SU-DHL-6 (cell line): ENCODE data around the gene SYK.

Experiments
- H2AFZ ChIP-seq: fragments of 200-600 bp; sonication (generic); 2 replicates; pipeline ENCODE4 v1.6.1; 2014; ENCODE audit warnings: low read depth, mild to moderate bottlenecking, moderate library complexity, mixed read lengths, antibody characterized with exemption, low read length; ENCODE audit not compliant: severe bottlenecking
- H3F3A ChIP-seq: fragments of 200-600 bp; shearing (Covaris generic); 2 replicates; pipeline ENCODE4 v1.6.0; 2016; ENCODE audit warnings: antibody characterized with exemption, mild to moderate bottlenecking; ENCODE audit not compliant: insufficient read depth
- H3K27ac ChIP-seq: fragments of 200-600 bp; sonication (generic); 2 replicates; pipeline ENCODE4 v1.5.1; 2016; ENCODE audit warnings: low read depth, mild to moderate bottlenecking, low read length, moderate library complexity, mixed read lengths
- H3K27me3 ChIP-seq: fragments of 200-600 bp; sonication (generic), shearing (Covaris generic); 2 replicates; pipeline ENCODE4 v1.6.0; 2014; ENCODE audit warnings: mild to moderate bottlenecking, low read length
- H3K36me3 ChIP-seq: fragments of 200-600 bp; sonication (generic); 2 replicates; pipeline ENCODE4 v1.6.1; 2014; ENCODE audit warnings: mild to moderate bottlenecking, low read length, mixed read lengths
- H3K4me2 ChIP-seq: fragments of 300-600, 200-600 bp; shearing (Covaris generic), sonication (generic); 2 replicates; pipeline ENCODE4 v1.6.0; 2014; ENCODE audit warnings: low read length, low read depth, mild to moderate bottlenecking; ENCODE audit not compliant: poor library complexity, severe bottlenecking
- H3K4me3 ChIP-seq: fragments of 200-600 bp; sonication (generic); 2 replicates; pipeline ENCODE4 v1.5.1; 2014; ENCODE audit warnings: antibody characterized with exemption, low read length, mild to moderate bottlenecking, mixed read lengths; ENCODE audit not compliant: insufficient read depth, poor library complexity, severe bottlenecking
- H3K79me2 ChIP-seq: fragments of 200-600 bp; sonication (generic); 2 replicates; pipeline ENCODE4 v1.6.1; 2014; ENCODE audit warnings: mild to moderate bottlenecking, low read length, moderate library complexity; ENCODE audit not compliant: insufficient read depth
- H3K9ac ChIP-seq: fragments of 200-600 bp; sonication (generic); 2 replicates; pipeline ENCODE4 v1.7.0; 2014; ENCODE audit warnings: mild to moderate bottlenecking, low read length
- H3K9me2 ChIP-seq: fragments of 200-600 bp; sonication (generic); replicated peaks from 2 replicates; pipeline ENCODE4 v1.6.1; 2014; ENCODE audit warnings: low read length; ENCODE audit not compliant: insufficient read depth
- H3K9me3 ChIP-seq: fragments of 200-600 bp; sonication (generic); 2 replicates; pipeline ENCODE4 v1.6.1; 2014; ENCODE audit warnings: low read length, mixed read lengths; ENCODE audit not compliant: insufficient read depth
- H4K20me1 ChIP-seq: fragments of 200-600 bp; sonication (generic); 2 replicates; pipeline ENCODE4 v1.6.1; 2014; ENCODE audit warnings: low read depth, mild to moderate bottlenecking, antibody characterized with exemption, low read length, moderate library complexity, mixed read lengths
- EZH2phosphoT487 ChIP-seq: fragments of 200-600 bp; sonication (generic), shearing (Covaris generic); conservative IDR thresholded peaks from 2 replicates; pipeline ENCODE4 v1.6.1; 2018; ENCODE audit warnings: mild to moderate bottlenecking, antibody characterized with exemption, low read length, moderate library complexity, mixed read lengths
- TF ChIP-seq, protein P1 (sequence below): fragments of 200-600 bp; sonication (generic); IDR thresholded peaks from one replicate; pipeline ENCODE4 v1.5.1; 2017; ENCODE audit warnings: antibody characterized with exemption, mild to moderate bottlenecking, low read length, moderate library complexity; ENCODE audit not compliant: insufficient read depth, poor library complexity, severe bottlenecking

SYK gene

DNA sequence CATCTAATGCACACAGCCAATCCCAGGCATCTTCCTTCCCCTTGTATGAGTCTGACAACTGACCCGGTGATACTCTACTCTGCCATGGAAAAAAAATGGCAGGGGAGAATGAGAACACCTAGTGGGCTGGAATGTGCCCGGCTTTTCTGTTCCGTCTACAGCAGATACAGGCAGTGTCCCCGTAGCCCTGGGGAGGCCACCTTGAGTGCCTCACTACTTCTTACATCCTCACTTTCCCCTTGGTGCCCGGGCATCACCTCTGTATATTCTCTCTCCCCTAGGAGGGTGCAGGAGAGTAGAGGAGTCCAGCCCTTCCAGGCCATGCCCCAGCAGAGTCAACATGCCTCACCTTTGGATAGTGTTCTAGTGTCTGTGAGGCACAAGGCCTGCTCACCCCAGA, 56.2 kb downstream of the SYK start:
- Histone ChIP-seq H3K27ac (no peak overlapping the region), H3K4me3 (no peak overlapping the region)
- TF ChIP-seq, protein P1, sequence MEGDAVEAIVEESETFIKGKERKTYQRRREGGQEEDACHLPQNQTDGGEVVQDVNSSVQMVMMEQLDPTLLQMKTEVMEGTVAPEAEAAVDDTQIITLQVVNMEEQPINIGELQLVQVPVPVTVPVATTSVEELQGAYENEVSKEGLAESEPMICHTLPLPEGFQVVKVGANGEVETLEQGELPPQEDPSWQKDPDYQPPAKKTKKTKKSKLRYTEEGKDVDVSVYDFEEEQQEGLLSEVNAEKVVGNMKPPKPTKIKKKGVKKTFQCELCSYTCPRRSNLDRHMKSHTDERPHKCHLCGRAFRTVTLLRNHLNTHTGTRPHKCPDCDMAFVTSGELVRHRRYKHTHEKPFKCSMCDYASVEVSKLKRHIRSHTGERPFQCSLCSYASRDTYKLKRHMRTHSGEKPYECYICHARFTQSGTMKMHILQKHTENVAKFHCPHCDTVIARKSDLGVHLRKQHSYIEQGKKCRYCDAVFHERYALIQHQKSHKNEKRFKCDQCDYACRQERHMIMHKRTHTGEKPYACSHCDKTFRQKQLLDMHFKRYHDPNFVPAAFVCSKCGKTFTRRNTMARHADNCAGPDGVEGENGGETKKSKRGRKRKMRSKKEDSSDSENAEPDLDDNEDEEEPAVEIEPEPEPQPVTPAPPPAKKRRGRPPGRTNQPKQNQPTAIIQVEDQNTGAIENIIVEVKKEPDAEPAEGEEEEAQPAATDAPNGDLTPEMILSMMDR: no peak
- no peak for TF ChIP-seq EZH2phosphoT487

DNA sequence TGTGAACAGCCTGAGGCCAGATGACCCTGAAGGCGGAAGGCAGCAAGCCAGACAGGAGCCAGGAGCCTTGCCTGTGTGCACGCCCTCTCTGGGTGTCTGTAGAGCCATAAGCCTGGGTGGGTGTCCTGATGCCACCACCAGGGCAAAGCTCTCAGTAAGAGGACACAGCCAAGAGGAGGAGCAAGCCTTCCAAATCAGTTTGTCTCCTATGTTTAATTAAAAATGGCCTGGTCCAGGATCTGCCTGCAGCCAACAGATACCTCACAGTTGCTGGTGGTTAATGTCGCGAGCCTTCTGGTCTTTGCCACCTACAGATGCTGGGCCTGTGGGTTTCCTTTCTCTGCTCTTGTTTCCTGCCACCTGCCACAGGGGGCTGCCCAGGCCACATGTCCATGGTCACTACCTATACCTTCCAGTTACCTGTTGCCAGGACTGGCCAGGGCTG, 56.9 kb downstream of the SYK start:
- Histone ChIP-seq H3K79me2 (no peaks in the 10 kb centered on the region), H3K4me3 (no peak overlapping the region), H3K27ac (no peak overlapping the region), H2AFZ (no peak overlapping the region), H3K27me3 (no peaks in the 10 kb centered on the region), H3K4me2 (no peak overlapping the region), H3K9me3 (no peaks in the 10 kb centered on the region), H3K9ac (no peak overlapping the region), H3K9me2 (no peaks in the 10 kb centered on the region), H3K36me3 (no peaks in the 10 kb centered on the region), H3F3A (no peaks in the 10 kb centered on the region), H4K20me1 (no peaks in the 10 kb centered on the region)
- TF ChIP-seq EZH2phosphoT487: no peak
- TF ChIP-seq, protein P1: no peak

More for the DNA sequence above, 56.2 kb downstream of the SYK start:
- Histone ChIP-seq H3K9me3 (no peaks in the 10 kb centered on the region), H2AFZ (no peak overlapping the region), H3K9ac (no peak overlapping the region), H3K79me2 (no peaks in the 10 kb centered on the region), H3F3A (no peaks in the 10 kb centered on the region), H4K20me1 (no peaks in the 10 kb centered on the region), H3K36me3 (no peaks in the 10 kb centered on the region), H3K9me2 (no peaks in the 10 kb centered on the region), H3K4me2 (no peak overlapping the region), H3K27me3 (no peaks in the 10 kb centered on the region)

DNA sequence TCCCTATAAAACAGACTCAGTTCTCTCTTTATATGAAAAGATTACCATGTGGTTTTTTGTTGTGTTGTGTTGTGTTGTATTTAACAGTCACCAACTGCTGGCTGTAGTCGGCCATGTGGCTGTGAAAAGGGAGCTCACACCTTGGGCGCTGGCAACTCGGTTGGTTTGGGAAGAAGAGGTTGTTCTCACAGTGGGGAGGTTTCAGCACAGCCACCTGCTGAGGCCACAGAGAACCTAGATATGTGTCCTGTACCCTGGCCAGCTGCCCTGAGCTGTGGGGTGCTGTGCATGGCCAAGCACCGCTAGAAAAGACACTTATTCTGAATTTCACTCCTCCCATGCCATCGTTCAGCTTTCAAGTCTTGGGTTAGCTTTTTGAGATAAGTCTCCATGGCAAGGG, 58.8 kb downstream of the SYK start:
- Histone ChIP-seq H3K4me3 (no peak overlapping the region), H3K36me3 (no peaks in the 10 kb centered on the region; the same call in 1 of the 2 replicates), H3K27ac (no peak overlapping the region), H2AFZ (no peak overlapping the region), H4K20me1 (no peaks in the 10 kb centered on the region), H3K79me2 (no peaks in the 10 kb centered on the region), H3K9ac (no peak overlapping the region), H3F3A (no peaks in the 10 kb centered on the region), H3K27me3 (no peaks in the 10 kb centered on the region), H3K9me3 (no peaks in the 10 kb centered on the region), H3K9me2 (no peaks in the 10 kb centered on the region), H3K4me2 (no peak overlapping the region)
- TF ChIP-seq, protein P1: no peak
- TF ChIP-seq EZH2phosphoT487: no peak
